Measurements from ENCODE around the gene CTNNA3. TPM values are rescaled to one million over a fixed set of nuclear protein-coding genes. Genes with fewer than 3 reads are reported as not detected.

The CTNNA3 gene
- total RNA-seq, 1 experiment from 2014 or later: 0.02 TPM

DNA sequence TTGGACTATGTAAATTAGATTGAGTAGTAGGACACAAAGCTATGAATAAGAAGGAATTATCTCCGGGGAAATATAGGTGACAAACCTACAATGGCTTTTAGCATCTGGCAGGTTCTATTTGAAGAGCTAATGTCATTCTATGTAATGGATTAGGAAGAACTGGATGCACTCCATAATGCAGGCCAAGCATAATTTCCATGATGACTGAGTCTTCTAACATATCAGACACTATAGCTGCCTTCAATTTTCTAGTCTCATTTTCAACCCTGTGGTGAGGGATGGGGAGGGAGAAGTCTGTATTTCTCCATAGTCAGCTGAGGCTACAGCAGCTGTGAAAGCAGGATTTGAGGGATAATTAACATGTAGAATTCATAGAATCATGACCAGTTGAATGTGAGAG lies 1160.6 kb downstream of the CTNNA3 start:
- TF ChIP-seq CTCF (IDR thresholded peaks at IDR 0.05; ENCODE audit: unreplicated experiment): no peak
- no TSS peak for BruUV-seq (replicated peaks)
- intact Hi-C loops (cut with micrococcal nuclease): loop anchor here (2.0 kb wide), 1 partner anchor 57 kb away; no protein-coding TSS in a partner anchor
- no peak overlapping the region for H3K27ac Mint-ChIP-seq (ENCODE audit: low read depth, unreplicated experiment)
- no peaks in the 10 kb centered on the region for H3K4me1 Mint-ChIP-seq (ENCODE audit: insufficient read depth, unreplicated experiment)
- no peaks in the 10 kb centered on the region for H3K27me3 Mint-ChIP-seq (ENCODE audit: insufficient read depth, unreplicated experiment)
- ChIA-PET POLR2A (no interaction called here), CTCF (interaction anchor here (0.7 kb wide), 1 partner anchor 247 kb away, joined by 3 read pairs; no protein-coding TSS in a partner anchor)
- H3K36me3 Mint-ChIP-seq (ENCODE audit: insufficient read depth, unreplicated experiment): no peaks in the 10 kb centered on the region
- no peak overlapping the region for H3K4me3 Mint-ChIP-seq (ENCODE audit: unreplicated experiment)
- DNase-seq (ENCODE audit: unreplicated experiment): no peak
- no peaks in the 10 kb centered on the region for H3K9me3 Mint-ChIP-seq (ENCODE audit: unreplicated experiment)

GRCh38 chr10:66534866-66535265 lies 1161.1 kb downstream of the CTNNA3 start:
- no TSS peak for BruUV-seq (replicated peaks)
- CTCF ChIA-PET: interaction anchor here (0.6 kb wide), 1 partner anchor 851 kb away, joined by 9 read pairs; no protein-coding TSS in a partner anchor

GRCh38 chr10:66521506-66521905 lies 1174.5 kb downstream of the CTNNA3 start:
- no peaks in the 10 kb centered on the region for H3K36me3 Mint-ChIP-seq (ENCODE audit: insufficient read depth, unreplicated experiment)
- ChIA-PET POLR2A (interaction anchor here (0.6 kb wide), 1 partner anchor 1243 kb away, joined by 4 read pairs; no protein-coding TSS in a partner anchor), CTCF (no interaction called here)
- peaks cover 5% of the 10 kb centered on the region for H3K4me1 Mint-ChIP-seq (ENCODE audit: insufficient read depth, unreplicated experiment)
- DNase-seq (ENCODE audit: unreplicated experiment): no peak
- no TSS peak for BruUV-seq (replicated peaks)
- intact Hi-C loops (cut with micrococcal nuclease): no loop called here
- no peak for TF ChIP-seq CTCF (IDR thresholded peaks at IDR 0.05; ENCODE audit: unreplicated experiment)
- H3K9me3 Mint-ChIP-seq (ENCODE audit: unreplicated experiment): no peaks in the 10 kb centered on the region
- no peak overlapping the region for H3K4me3 Mint-ChIP-seq (ENCODE audit: unreplicated experiment)
- no peaks in the 10 kb centered on the region for H3K27me3 Mint-ChIP-seq (ENCODE audit: insufficient read depth, unreplicated experiment)
- H3K27ac Mint-ChIP-seq (ENCODE audit: low read depth, unreplicated experiment): no peak overlapping the region

More at GRCh38 chr10:66534866-66535265, 1161.1 kb downstream of the CTNNA3 start:
- H3K27ac Mint-ChIP-seq (ENCODE audit: low read depth, unreplicated experiment): no peak overlapping the region
- TF ChIP-seq CTCF (IDR thresholded peaks at IDR 0.05; ENCODE audit: unreplicated experiment): no peak
- H3K4me3 Mint-ChIP-seq (ENCODE audit: unreplicated experiment): no peak overlapping the region
- intact Hi-C loops (cut with micrococcal nuclease): loop anchor here (2.0 kb wide), 1 partner anchor 58 kb away; no protein-coding TSS in a partner anchor
- POLR2A ChIA-PET: no interaction called here
- no peaks in the 10 kb centered on the region for H3K4me1 Mint-ChIP-seq (ENCODE audit: insufficient read depth, unreplicated experiment)
- no peaks in the 10 kb centered on the region for H3K9me3 Mint-ChIP-seq (ENCODE audit: unreplicated experiment)
- H3K27me3 Mint-ChIP-seq (ENCODE audit: insufficient read depth, unreplicated experiment): no peaks in the 10 kb centered on the region
- no peaks in the 10 kb centered on the region for H3K36me3 Mint-ChIP-seq (ENCODE audit: insufficient read depth, unreplicated experiment)
- DNase-seq (ENCODE audit: unreplicated experiment): no peak

GRCh38 chr10:66519616-66520015 lies 1176.4 kb downstream of the CTNNA3 start:
- no peaks in the 10 kb centered on the region for H3K36me3 Mint-ChIP-seq (ENCODE audit: insufficient read depth, unreplicated experiment)
- intact Hi-C loops (cut with micrococcal nuclease): no loop called here
- CTCF ChIA-PET: no interaction called here
- no TSS peak for BruUV-seq (replicated peaks)
- H3K27ac Mint-ChIP-seq (ENCODE audit: low read depth, unreplicated experiment): no peak overlapping the region
- H3K4me1 Mint-ChIP-seq (ENCODE audit: insufficient read depth, unreplicated experiment): peaks cover 5% of the 10 kb centered on the region
- no peak overlapping the region for H3K4me3 Mint-ChIP-seq (ENCODE audit: unreplicated experiment)
- peak; percentile 14 for DNase-seq (ENCODE audit: unreplicated experiment)
- POLR2A ChIA-PET: no interaction called here
- TF ChIP-seq CTCF (IDR thresholded peaks at IDR 0.05; ENCODE audit: unreplicated experiment): no peak
- no peaks in the 10 kb centered on the region for H3K27me3 Mint-ChIP-seq (ENCODE audit: insufficient read depth, unreplicated experiment)
- H3K9me3 Mint-ChIP-seq (ENCODE audit: unreplicated experiment): no peaks in the 10 kb centered on the region
